GM15510 (cell line): ENCODE data around the gene OTOG.

Experiments used
- POLR2A ChIP-seq: IDR thresholded peaks from 3 replicates; pipeline ENCODE4 v1.6.1; 2011; ENCODE audit warnings: borderline replicate concordance; ENCODE audit not compliant: insufficient read length; ENCODE audit errors: extremely low read depth

OTOG gene

DNA sequence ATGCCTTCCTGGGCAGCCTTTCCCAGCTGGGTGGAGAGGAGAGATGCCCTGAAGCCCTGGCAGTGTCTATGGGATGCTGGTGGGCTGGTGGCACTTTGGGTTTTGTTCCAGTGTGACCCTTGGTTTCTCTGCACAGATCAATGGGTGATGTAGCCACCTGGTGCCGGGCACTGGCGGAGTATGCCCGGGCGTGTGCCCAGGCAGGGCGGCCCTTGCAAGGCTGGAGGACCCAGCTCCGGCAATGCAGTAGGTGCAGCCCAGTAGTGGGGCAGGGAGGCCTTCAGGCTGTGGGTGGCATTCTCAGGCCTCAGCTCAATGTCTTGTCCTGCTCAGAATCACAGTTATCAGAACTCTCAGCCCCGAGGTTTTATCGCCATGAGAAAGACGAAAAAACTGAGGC lies 11.9 kb downstream of the OTOG start:
- no peak for TF ChIP-seq POLR2A

DNA sequence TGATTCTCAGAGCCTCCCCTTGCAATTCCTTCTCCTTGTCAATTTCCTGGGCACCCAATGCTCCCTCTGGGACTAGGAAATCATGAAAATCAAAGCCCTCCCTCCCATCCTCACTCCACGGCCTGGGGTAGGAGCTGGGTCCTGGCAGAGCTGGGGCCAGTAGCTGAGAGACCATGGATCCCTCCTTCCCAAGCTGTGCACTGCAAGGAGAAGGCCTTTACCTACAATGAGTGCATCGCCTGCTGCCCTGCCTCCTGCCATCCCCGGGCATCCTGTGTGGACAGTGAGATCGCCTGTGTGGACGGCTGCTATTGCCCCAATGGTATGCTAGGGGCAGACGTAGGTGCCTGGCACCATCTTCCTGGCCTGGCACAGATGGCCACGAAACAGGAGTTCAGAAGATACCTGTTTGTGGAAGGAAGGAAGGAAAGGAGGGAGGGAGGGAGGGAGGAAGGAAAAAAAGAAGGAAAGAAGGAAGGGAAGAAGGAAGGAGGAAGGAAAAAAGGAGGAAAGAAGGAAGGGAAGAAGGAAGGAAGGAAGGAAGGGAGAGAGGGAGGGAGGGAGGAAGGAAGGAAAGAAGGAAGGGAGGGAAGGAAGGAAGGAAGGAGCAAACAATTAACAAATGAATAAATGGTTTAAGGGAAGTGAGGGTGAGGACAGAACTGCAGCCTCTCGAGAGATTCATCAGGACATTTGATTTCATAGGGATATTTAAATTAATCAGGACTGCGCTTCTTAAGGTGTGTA lies 12.5 kb downstream of the OTOG start:
- no peak for TF ChIP-seq POLR2A

DNA sequence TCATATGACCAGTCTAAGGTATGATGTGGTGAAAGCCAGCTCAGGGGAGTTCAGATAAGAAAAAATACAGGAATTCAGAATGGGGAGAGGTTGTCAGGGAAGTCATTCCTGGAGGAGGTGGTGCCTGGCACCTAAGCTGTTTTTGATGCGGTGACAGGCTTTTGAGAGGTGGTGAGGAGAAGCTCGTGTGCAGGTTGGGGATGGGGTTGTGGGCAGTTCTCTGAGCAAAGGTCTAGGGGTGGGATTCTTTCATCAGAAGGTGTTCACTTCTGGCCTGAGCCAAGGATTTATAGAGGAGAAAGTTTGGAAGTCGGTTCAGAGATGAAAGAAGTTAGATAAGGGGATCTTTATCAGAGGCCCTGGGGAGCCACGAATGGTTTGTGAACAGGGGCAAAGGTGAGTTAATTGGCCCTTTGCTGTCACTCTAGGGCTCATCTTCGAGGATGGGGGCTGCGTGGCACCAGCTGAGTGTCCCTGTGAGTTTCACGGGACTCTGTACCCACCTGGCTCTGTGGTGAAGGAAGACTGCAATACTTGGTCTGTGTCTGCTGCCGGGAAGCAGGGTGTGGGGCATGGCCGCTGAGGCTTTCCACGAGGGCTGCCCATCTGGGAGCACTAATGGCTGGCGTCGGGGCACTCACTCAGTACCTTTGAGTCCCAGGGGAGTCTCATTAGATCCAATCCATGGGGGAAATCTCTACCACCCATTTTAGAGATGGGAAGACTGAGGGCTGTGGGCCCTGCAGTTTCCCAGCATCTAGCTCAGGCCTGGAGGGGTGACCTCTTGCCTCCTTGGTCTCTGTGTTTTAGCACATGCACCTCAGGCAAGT lies 13.4 kb downstream of the OTOG start:
- TF ChIP-seq POLR2A = no peak

DNA sequence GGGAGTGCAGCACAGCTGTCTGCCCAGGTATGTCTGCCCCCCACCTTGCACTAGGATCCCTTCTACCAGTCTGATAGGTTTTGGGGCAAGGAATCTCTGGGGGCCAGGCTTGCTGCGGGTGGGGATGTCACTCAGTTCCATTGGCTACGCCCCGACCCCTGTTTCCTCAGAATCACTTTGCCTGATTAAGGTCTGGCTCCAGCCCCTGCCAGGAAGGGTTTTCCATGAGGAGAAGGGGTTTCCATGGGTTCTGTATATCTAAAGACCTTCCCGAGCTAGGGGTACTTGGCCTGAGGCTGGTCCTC lies 14.0 kb downstream of the OTOG start:
- TF ChIP-seq POLR2A = no peak

DNA sequence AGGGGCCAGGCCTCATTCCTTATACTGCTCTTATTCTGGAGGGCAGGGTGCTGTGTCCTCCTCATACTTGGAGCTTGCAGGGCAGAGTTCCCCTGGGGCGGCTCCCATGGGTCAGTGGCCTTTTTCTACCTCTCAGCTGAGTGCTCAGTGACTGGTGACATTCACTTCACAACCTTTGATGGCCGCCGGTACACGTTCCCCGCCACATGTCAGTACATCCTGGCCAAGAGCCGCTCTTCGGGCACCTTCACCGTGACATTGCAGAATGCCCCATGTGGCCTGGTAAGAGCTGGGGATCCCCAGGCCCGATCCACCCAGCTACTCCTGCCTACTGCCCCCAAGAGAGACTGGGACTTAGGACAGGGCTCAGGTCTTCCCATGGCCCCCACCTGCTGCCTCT lies 14.5 kb downstream of the OTOG start:
- TF ChIP-seq POLR2A = no peak

DNA sequence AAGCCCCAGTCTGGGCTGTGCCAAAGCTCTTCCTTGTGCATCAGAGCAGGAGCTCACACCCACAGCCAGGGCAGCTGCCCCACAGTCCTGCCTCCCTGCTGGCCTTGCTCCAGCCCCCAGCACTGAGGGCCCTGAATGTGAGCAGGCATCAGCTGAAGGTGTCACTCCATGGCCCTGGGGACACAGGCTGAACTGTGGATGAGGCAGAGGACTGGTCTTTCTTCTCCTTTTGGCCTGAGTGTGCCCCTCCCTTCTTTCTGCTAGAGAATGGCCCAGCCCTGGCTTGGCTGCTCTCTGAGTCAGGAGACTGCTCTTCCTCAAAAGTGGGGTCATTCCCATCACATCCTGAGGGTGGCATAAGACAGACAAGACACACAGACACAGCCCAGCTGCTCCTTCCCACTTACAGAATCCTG lies 16.2 kb downstream of the OTOG start:
- TF ChIP-seq POLR2A = no peak

DNA sequence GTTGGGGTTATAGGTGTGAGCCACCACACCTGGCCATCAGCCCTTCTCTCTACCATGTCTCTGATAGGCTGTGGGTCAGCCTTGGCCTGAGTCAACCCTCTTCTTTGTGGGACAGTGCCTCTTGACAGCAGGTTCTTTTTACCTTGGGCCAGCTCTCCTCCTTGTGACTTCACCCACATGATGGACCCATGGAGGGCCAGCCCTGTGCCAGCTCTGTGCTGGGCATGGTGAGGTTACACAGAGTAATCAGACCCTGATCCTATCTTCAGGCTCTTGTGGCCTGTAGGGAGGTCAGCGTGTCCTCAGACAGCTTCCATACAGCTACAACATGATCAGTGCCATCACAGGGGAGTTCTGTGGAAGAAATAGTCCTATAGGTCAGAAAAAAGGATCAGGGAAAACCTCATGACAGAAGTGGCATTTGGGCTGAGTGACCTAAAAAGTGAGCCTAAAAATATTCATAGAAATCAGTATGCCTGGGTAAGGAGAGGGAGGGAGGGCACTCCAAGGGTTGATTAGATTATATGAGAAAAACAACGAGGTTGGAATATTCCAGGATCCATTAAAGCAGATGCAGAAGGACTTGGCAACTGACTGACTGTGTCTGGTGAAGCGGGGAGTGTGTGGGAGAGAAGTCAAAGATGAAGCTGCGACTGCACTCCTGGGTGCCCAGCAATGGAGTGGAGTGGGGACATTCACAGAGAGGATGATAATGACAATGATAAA lies 17.1 kb downstream of the OTOG start:
- no peak for TF ChIP-seq POLR2A

DNA sequence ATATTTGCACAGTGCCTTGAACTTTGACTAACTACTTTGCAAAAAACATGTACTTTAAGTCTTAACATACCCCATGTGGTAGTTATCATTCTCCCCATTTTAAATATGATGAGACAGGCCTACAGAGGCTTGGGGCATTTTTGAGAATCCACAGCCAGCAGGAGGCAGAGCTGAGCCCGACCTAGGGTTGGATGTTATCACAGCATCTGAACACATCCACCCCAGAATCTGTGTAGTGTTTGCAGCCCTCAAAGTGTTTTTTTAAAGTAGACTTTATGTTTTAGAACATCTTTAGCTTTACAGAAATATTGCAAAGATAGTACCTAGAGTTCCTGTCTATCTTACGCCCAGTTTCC lies 17.6 kb downstream of the OTOG start:
- no peak for TF ChIP-seq POLR2A

DNA sequence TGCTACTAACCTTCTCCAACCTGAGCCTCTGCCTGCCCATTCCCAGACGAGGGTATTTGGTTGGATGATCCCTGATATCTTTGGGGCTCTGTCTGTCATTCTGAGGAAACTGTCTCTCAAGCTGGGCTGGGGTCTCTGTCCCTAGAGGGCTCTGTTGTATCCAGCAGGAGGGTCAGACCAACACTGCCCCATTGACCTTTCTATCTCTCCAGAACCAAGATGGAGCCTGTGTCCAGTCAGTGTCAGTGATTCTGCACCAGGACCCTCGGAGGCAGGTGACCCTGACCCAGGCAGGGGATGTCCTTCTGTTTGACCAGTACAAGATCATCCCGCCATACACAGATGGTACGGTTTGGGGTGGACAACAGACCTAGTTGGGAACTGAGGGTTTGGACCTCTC lies 21.9 kb downstream of the OTOG start:
- no peak for TF ChIP-seq POLR2A

DNA sequence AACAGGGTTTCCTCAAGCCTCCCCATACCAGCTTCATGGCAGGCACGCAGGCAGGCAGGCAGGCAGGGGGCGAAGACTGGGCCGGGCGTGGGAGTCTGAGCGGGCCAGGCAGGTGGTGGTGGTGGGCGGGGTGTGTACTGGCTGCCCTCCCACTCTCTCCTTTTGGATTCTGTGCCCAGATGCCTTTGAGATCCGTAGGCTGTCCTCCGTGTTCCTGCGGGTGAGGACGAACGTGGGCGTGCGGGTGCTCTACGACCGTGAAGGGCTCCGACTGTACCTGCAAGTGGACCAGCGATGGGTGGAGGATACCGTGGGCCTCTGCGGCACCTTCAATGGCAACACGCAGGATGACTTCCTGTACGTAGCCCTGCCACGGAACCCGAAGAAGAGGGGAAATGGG lies 23.0 kb downstream of the OTOG start:
- no peak for TF ChIP-seq POLR2A

DNA sequence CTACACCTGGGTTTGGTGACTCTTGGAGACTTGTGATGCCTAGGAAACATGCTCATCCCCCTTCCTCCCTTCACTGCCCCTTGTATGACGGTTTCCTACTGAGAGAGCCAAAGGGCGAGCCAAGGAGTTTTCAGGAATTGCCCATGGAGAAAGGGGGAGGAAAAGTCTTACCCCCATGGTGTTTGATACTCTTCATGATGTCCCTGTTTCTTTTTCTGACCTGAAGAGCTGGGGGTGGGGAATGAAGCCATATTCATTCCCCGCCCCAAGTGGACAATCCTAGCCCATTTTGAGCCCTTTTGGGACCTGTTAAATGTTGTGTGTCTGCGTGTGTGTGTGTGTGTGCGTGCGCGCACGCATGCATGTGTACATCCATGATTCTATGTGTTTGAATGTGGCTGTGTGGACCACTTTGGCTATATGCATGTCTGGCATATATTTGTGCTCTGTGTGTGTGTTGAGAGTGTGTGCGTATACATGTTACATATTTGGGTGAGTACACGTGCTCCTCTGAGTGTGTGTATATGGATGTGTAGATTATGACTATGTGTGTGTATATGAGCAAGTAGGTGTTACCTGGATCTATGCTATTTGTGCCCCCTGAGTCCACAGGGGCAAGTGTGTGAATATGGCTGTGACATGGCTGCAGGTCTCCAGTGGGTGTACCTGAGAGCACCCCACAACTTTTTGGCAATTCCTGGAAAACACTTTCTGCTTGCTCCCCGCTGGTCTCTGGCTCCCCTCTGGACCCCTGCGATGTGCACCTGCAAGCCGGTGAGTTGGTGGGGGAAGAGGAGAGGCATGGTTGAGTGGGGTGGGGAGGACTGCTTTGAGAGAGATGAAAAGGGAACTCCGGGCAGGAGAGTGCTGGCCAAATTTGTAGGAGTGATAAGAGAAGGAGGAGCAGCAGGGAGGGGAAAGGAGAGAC lies 24.6 kb downstream of the OTOG start:
- TF ChIP-seq POLR2A = no peak

DNA sequence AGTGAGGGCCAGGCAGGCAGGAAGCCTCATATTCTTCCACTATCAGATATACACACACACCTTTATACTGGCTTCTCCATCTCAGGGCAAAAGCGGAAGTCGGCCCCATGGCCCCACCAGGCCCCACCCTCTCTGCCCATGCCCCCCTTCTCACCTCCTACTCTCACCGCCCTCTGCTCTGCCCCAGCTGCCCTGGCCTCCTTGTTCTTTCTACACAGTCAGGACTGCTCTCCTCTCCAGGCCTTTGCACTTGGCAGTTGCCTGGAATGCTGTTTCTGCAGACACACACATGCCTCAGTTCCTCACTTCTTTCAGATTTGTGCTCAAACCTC lies 25.3 kb downstream of the OTOG start:
- no peak for TF ChIP-seq POLR2A

DNA sequence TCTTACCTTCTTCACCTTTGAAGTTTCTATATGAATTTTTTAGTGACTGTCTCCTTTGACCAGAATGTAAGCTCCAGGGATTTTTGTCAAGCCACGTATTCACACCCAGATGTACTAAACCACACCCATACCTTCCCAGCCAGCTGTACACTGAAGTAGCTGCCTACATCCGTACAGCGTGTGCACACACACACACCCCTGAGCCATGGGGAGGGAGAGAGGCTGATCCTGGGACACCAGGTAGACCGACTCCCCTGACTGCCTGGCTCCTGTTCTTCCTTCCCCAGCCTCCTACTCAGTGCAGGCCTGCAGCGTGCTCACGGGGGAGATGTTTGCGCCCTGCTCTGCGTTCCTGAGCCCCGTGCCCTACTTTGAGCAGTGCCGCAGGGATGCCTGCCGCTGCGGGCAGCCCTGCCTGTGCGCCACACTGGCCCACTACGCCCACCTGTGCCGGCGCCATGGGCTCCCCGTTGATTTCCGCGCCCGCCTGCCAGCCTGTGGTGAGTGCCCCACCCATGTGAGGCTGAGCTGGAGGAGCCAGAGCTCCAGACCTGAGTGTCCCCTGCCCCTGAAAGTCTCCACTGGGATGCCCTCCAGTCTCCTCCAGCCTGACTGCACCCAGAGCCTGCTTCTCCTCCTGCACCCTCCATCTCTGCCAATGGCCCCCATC lies 25.9 kb downstream of the OTOG start:
- TF ChIP-seq POLR2A = no peak

DNA sequence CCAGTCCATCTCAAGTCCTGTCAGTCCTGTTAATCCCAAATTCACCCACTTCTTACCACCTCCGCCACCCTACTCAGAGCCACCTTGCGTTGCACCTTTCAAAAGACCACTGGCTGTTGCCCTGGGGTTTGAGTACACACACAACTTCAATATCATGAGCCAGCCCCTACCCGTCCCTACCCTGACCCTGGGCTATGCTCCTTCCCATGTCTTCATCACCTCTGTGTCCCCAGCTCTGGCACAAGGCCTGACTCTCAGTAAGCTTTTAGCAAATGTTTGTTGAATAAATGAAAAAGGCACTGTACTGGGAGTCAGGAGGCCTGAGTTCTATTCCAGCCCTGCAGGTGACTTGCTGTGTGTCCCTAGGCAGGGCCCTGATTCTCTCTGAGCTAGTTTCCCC lies 26.5 kb downstream of the OTOG start:
- TF ChIP-seq POLR2A = no peak
